Measurements from ENCODE around the gene CNNM3.

Gene CNNM3

DNA sequence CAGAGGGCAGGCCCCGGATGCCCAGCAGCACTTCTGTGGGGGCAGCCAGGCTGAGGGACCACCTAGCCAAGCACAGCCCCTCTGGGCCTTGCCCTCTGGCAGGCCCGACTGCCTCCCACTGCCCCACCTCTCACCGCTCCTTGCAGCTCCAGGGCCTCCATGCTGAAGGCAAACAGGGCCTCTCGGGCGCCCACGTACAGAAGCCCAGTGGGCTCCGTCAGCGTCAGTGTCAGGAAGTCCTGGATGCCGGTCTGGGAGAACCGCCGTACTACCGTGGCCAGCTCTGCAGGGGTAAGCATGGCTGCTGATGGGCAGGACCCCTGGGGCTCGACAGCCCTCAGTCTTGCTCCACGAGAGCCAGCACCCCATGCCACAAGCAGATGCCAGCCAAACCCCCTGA is 50.1 kb downstream of the CNNM3 start:
- no peak for DNase-seq

DNA sequence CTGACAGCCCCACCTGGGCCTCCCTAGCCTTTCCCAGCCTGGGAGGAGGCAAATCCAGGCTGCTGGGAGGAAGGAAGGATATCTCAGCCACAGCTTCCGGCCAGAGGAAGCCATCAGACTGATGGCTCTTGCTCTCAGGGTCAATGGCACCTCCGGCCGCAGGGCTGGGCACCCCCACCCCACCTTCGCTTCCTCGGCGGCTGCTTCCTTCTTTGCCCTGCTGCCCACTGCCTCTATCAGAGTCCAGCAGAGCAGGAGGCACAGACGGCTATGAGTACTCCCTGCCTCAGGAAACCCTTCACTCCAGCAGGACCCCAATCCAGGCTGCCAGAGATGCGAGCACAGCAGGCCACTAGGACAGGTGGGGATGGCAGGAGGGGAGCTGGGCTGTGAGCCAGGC is 50.5 kb downstream of the CNNM3 start:
- no peak for DNase-seq

DNA sequence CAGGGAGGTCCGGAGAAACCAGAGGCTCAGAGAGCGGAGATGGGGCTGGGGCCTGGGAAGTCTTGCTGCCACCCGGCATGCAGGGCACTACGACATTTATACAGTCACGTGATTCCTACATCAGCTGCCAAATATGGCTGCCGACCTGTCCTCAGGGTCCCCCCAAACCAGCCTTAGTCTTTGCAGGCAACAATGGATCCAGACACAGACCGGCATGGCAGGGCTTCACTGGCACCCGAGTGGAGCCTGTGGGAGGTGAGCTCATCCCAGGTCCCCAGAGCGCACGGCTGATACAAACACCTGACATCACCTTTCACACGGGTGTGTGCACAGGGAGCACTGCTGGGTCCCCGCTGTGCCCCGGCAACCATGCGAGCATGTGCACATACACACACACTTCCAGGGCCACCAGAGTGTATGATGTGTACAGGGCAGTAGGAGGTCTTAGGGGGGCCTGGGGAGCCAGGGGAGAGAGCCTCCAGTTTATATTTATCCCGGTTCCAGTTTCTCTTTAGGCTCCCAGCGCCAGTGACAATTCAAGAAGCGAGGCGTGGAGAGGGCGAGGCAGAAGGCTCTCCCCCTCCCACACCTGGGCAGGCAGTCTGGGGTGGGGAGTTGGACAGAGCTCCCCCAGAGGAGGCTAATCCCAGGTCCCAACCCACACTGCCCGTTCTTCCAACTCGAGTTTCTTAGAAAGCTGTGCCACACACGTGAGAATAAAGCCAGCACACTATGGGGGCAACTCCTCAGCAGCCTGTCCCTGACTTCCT is 51.1 kb downstream of the CNNM3 start:
- DNase-seq = no peak

DNA sequence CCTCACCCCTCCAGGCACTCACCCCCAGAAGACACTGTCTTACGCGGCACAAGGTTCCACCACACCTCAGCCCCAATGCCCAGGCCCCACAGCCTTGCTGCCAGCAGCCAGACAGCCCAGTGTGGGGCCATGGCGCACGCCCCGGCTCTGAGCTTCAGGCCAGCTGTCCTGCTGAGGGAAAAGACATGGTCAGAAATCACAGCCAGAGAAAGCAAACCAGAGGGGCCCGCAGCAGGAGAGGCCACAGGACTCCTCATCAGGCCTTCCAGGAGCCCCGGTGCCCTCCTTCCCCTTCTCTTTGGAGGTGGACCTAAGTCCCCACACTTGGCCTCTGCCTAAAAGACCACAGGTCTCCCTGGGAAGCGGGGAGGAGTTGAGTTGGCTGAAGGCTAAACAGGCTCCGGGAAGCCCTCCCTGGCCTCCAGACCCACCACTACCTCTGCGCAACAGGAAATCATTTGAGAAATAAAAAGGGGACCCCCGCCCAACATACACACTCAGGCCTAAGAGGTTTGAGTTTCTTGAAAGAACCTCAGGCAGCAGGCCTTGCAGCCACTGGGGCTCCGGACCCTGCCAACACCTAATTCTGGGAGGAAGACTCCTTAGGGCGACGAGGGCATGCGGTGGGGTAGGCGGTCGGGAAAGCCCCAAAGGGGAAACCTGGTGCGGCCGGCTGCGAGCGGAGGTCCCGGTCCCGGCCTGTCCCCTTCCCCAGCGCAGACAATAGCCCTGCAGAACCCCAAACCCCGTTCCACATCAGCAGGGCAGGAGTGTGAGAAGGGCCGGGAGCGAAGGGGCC is 51.9 kb downstream of the CNNM3 start:
- DNase-seq = no peak

DNA sequence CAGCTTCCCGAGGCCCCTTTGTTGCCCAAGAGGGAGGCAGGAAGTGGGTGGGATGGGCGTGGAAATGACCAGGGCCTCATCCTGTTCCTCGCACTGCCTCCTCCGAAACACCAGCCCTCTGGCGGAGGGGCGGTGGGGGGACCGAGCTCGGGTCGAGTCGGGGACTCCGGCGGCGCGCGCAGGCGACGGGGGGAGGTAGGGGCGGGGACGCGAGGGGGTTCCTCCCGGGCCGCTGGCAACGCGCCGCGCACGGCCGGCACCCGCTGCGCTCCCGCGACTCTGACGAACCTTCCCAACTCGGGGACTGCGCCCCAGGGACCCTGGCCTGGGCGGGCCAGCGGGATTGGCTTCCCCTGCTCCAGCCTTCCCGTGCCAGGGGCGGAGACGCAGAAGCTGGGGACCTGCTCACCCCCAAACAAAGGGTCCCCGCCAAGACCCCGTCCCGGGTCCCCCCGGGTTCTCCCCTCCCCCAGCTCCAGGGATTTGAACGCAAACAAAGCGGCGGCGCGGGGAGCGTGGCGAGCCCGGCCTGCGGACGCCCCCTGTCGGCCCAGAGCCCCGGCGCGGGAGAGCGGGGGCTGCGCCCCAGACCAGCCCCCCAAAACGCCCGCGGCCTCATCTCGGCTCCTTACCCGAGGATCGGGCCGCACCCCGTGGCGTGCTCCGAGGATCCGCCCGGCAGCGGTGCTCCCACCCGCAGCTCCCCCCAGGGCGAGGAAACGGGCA is 52.6 kb downstream of the CNNM3 start:
- peak in 1 of 2 donors; percentile 52 for DNase-seq

DNA sequence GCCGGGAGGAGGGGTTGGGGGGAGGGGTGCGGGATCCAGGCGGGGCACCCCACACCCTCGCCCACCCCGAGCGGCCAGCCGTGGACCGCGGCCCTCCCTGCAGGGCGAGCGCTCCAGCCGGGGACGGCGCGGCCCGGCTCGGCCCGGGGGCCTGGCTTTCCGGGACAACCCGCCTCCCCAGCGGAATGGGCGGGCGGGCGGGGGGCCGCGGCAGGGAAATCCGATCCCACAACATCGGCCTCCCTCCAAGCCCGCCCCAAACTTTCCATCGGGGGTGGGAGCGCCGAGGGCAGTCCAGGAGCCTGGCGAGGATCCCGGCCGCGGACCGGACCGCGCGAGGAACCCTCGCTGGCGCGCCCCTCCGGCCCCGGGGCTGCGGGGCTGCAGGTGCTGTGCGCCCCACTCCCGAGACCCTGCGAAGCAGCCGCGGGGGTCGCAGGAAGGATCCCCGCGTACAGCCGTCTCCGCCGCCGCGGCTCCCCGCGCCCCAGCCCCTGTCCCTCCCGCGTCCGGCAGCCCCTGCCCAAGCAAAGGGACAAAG is 53.3 kb downstream of the CNNM3 start:
- no peak for DNase-seq

DNA sequence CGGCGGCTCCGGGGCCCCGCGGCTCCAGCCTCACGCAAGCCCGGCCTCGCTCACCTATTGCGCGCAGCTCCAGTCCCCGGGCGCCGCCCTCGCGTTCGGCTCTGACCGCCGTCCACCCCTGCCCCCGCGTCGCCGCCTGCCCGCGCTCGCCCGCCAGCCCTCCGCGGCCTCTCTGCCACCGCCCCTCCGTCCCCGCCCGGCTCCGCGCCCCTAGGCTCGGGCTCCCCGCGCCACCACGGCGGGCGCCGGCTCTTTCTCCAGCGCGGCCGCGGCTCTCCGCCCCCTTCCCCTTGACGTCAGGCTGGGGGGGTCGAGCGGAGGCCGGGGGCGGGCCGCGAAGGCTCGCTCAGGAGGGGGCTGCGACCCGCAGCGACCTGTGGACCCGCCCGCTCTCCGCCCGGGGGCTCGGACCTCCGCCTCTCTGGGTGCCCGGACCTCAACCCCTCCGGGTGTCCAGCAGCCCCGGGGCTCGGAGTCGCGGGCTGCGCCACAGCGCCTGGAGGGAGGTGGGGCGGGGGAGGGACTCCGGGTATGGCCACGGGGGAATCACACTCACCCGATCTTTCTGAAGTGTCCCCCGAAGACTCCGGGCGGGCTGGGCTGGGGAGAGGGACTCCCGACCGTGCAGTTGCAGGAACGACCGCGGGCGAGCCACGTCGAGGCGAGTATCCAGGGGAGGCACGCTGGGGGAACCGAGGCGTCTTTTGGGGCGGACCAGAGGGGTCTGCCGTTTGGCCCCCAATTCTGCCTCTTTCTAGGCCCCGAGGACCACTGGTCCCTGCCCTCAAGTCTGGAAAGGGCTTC is 54.0 kb downstream of the CNNM3 start, which contains the start of gene SEMA4C:
SEMA4C (minus strand) TSS at position 259 of the 804 bp plus-strand sequence. CDS start 2,194 bp downstream, outside the sequence.
- no peak for DNase-seq

DNA sequence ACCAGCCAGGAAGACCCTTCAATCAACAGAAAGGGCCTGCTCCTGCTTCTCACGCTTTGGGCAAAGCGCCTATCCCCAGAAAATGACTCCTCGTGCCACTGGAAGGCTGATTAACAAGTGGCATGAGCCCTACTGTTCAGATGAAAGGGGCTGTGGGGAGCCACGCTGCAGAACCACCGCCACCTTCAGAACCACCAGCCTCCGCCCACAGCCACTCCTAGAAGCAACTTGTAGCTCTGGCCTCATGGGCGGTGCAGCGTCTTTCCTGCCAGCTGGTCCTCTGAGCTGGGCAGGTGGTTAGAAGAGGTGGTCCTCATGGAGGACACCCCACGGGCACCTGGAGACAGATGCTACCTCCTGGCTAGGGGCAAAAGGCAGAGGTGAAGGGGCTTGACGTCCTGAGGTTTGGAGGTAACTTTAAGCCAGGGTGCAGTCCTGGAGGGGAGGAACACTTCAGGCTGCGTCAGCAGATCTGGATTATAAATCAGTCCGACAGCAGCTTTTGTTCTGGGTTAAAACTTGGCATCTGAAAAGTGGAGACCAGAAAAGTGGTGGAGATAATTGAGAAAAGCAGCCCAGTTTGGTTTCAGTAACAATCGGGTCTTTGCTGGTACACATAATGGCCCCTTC is 54.7 kb downstream of the CNNM3 start:
- DNase-seq = no peak

DNA sequence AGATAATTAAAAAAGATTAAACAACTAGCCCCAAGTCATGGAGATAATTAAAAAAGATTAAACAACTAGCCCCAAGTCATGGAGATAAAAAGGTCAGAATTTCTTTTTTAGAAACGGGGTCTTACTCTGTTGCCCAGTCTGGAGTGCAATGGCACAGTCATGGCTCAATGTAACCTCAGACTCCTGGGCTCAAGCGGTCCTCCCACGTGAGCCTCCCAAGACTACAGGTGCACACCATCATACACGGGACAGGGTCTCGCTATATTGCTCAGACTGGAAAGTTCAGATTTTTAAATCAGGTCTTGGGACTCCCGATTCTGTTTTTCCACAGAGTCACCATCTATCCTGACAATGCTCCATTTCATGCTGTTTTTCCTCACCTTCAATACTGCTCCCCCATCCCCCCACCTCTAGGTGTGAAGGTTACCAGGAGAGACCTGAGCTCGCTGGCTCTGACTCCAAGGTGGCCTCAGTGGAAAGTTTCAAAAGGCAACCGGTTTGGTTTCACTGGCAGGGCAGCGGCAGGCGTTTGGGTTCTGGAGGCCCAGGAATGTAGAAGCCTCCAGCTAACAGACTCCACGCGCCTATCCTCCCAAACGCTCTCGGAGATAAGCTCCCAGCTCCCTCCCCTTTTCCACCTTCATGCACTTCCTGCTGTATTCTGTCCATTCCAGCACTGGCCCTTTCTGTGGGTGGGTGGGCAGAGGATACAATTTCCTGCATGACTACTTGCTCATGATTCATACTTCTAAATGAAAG is 56.7 kb downstream of the CNNM3 start:
- no peak for DNase-seq

DNA sequence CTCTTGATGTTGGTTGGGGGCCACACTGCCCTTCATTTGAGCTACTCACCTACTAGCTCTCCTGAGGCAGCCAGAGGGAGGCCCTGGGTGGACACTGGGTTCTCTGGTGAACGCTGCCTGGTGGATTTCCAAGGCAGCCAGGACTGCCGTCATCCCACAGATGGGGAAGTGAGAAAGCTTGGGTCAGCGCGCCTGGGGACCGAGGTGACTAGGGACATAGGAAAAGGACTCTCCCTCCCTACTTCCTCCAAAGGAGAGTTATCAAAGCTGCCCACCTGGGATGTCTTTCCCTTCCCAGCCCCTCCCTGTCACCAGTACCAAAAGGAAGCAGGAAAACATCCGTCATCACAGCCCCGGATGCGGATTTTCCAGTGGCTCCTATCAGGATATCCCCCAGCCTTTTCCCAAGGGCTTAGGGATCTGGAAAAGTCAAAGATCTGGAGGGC is 57.6 kb downstream of the CNNM3 start:
- no peak for DNase-seq

DNA sequence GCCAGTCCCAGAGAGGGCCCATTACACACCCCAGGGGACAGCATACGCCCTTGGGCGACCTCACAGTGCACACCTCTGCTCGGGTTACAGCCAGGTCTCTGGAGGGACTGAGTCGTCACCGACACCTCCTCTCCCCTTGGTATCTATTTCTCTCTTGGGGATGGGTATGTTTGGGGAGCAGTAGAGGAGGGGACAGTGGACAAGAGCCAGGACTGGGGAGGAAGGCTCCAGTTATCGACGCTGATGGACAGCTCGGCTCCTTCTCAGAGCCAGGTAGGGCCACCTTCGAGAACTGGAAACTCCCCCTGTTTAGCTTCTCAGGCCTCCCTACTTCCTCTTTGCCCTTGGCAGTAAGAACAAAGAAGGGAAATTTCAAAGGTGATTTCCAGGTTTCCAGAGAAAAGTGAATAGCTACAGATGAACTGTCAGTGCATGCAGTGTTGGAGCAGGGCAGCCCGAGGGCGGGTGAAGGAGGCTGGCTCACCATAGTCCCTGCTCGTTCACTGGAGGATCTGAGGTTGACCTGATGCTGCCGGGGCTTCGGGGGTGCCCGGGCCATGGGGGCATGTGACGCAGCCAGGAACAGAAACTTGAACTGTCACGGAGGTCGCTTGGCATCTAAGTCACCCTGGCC is 58.2 kb downstream of the CNNM3 start:
- no peak for DNase-seq

DNA sequence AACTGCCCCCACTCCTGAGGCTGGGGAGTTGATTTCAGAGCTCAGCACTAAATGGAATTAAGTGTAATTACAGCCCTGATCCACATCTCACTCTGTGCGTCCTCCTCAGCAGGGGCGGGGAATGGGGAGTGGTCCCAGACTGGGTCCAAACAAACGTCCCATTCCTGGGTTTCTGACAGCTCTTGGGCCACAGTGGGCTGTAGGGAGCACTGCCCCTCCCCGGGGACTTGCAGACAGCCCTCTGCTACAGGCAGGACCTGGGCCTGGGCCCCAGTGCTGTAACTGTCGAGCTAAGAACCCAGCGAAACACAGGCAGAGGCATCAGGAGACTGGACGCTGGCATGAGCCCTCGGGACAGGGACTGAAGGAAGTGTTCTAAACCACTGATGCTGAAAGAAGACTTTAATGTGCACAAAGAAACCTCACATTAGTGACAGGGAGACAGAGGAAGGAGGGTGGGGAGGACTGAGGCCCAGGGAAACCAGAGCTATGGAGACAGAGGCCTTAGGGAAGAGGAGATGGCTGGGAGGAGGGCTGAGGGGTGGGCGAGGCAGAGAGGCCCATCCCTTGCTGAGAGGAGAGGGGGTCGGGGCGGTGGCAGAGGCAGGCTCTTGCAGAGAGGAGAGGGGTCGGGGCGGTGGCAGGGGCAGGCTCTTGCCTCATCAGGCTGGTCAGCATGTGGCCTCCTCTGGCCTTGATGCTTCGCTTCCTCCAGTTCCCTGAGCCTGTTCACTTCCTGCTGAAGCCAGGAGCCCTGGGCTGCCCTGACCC is 59.6 kb downstream of the CNNM3 start:
- DNase-seq = no peak

DNA sequence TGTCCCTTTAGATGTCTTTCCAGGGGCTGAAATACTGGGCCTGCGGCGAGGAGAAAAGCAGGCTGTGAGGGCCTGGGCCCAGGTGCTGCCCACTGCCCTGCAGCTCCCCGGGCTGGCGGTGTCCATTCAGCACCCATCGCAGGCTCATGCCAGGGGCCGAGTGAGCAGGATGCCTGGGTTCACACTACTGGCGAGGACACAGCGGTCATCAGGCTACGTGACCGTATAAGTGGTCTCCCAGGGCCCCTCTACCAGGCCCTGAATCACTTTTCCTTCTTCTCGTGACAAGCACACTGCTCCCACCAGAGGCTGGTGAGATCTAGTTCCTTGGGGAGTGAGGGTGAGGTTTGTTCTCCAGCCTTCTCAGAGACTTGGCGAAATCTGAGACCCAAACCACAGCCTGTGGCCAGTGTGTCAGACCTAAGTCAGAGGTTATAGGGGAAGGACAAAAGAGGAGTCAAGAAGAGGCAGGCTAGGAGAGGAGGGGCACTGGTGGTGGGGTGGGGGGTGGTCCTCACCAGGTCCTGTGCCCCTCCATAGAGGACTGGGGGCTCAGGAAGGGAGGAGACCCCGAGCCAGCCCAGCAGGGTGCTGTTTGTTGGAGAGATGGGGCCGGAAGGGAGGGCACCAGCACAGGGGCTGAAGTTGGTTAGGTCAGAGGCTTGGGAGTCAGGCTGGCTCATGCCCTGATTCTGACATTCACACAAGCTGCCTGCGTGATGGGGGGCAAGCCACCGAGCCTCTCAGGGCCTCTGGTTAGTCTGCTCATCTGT is 60.4 kb downstream of the CNNM3 start:
- DNase-seq = no peak

DNA sequence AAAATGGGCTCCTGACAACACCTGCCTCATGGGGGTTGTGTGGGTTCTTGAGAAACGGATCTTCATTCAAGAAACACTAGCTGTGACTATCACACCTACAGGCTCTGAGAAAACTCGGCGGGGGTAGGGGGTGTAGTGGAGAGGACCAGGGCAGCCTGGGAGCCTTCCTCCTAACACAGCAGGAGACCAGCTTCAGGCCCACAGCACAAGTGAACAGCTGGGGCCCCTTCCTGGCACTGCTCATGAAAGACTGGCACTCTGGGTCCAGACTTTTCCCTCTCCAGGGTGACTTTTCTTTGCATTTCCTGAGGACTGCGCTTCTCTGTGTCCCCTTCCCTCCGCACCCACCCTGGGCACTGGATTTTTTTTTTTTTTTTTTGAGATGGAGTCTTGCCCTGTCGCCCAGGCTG is 61.0 kb downstream of the CNNM3 start:
- no peak for DNase-seq

DNA sequence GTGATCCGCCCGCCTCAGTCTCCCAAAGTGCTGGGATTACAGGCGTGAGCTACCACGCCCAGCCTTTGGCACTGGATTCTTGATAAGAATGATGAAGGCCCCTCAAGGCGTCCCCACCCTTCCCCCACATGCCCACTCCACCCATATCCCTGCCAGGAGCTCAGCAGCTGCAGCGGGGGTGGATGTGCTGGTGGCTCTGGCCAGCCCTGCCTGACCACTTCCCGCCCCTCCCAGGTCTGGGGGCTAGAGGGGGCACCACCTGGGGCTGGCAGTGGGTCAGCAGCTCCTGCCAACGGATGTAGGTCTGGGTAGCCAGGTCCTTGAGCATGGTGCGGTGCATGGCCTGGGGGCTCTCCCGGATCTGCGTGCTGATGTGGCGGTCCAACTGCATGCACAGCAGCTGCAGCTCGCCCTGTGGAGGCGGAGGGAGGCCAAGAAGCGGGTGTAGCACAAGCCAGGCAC is 61.6 kb downstream of the CNNM3 start:
- no peak for DNase-seq

DNA sequence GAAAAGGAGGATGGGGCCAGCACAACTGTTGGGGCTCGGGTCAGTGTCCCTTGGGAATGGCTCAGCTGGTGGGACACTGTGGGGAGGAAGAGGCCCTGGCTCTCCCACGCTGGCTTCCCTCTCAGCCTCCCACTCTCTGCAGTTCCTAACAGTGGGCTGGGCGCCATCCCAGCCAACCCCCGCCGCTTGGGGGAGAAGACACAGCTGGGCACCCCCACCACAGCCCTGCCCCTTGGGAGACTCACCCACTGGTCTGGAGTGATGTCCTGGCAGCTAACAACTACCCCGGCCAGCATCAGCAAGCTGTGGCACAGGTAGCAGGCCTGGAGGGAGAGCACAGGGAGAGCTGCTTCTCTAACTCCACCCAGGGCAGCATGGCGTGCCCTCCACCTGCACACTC is 62.1 kb downstream of the CNNM3 start:
- DNase-seq = no peak

DNA sequence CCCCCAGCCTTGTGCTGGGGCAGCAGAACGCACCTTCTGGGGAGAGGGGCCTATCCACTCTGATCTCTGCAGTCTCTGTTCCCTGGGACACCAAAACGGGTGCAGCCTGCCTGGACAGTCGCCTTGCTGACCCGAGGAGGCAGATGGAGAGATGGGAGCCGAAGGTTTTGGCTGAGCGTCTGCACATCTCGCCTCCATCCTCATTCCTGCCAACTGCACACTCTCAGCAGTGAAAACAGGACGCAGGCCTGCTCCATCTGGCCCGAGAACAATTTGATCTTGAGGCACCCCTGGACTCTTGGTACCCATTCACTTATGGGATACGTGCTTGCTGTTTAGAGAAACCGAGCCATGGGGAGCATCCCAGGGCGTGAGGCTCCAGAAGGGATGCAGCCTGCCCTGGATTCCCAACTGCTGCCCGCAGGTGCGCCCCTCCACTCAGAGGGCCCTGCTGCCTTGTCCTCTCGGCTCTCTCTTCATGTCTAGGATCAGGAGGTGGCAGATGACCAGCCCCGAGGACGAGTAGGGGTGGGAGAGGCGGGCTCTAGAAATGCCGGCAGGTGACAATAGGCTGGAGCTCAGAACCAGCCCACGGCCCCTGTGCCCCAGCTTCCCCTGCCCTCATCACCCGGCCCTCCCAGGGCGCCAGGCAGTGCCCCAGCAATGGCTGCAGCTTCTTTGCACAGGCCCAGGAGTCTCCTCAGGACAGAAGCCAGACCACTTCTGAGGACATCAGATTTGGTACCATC is 62.9 kb downstream of the CNNM3 start:
- no peak for DNase-seq

DNA sequence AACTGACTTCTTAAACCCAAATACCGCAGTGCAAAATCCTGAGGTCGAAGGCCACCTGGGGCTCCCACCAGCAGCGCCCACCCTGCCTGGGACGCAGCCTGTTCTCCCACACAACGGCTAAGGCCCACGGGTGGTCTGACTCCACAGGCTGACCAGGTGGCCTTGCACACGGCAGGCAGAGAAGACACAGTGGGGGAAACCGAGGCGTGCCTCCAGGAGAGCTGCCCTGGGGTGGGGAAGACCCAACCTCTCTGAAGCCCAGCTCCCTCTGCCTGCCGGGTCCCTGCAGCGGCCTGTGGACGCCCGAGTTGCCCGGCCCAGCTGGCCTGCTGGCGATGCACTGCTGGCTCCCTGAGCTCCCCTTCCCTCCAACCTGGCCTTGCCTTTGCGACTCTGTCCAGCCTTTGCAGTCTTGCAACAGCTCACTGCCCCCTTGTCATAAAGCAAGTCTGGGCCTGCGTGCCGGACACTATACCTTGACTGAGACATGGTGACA is 63.5 kb downstream of the CNNM3 start:
- DNase-seq = no peak

Data from bone marrow (tissue), 2 donors.